HL-60 (cell line): Measurements from ENCODE around the gene CLCN5.

Source experiments
- GABPA ChIP-seq: IDR thresholded peaks from 2 replicates; pipeline ENCODE4 v1.6.1; 2012; ENCODE audit warnings: low read depth
- POLR2AphosphoS5 ChIP-seq: IDR thresholded peaks from 2 replicates; pipeline ENCODE4 v1.6.1; 2012; ENCODE audit warnings: low read depth
- REST ChIP-seq: IDR thresholded peaks from 2 replicates; pipeline ENCODE4 v1.6.1; 2012; ENCODE audit warnings: low read depth; ENCODE audit not compliant: insufficient replicate concordance
- SPI1 ChIP-seq: IDR thresholded peaks from 2 replicates; pipeline ENCODE4 v1.6.1; 2012; ENCODE audit warnings: low read depth, mild to moderate bottlenecking, borderline replicate concordance
- TF ChIP-seq, protein P1 (sequence below): IDR thresholded peaks from one replicate; pipeline ENCODE4 v1.5.1; 2011; ENCODE audit warnings: low read length, control low read depth, inconsistent platforms; ENCODE audit not compliant: insufficient read depth

DNA sequence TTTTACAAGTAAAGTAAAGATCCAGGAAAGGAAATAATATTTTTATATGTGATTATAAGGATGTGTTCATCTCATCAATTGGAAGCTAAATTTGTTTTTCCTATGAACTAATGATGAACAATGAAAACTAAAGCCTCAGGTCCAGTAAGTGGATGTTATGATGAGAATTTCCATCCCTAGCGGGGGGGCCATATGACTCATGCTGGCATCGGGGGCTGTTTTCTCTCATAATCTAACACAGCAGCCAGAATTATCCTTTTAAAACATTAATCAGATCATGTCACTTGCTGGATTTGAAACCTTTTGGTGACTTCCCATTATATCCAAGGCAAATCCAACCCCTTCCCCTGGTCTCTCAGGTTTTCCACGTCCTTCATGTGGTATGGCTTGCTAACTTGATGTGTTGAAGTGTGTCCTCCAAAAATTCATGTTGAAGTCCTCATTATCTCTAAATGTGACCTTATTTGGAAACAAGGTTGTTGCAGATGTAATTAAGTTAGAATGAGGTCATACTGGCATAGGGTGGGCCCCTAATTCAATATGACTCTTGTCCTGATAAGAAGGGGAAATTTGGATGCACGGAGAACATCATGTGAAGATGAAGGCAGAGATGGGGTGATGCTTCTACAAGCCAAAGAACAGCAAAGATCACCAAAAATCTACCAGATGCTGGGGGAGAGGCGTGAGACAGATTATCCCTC, 181.6 kb downstream of the CLCN5 start:
- TF ChIP-seq POLR2AphosphoS5 (no peak), SPI1 (no peak), REST (no peak), GABPA (no peak)
- TF ChIP-seq, protein P1, sequence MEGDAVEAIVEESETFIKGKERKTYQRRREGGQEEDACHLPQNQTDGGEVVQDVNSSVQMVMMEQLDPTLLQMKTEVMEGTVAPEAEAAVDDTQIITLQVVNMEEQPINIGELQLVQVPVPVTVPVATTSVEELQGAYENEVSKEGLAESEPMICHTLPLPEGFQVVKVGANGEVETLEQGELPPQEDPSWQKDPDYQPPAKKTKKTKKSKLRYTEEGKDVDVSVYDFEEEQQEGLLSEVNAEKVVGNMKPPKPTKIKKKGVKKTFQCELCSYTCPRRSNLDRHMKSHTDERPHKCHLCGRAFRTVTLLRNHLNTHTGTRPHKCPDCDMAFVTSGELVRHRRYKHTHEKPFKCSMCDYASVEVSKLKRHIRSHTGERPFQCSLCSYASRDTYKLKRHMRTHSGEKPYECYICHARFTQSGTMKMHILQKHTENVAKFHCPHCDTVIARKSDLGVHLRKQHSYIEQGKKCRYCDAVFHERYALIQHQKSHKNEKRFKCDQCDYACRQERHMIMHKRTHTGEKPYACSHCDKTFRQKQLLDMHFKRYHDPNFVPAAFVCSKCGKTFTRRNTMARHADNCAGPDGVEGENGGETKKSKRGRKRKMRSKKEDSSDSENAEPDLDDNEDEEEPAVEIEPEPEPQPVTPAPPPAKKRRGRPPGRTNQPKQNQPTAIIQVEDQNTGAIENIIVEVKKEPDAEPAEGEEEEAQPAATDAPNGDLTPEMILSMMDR, result no peak
